ENCODE measurements around the gene SSPN.
A peak's percentile ranks its signal among the peaks of the same experiment; 100 is the strongest.
"Not testable (repeated sequence)": the region's sequence is repeated elsewhere in the genome, so short reads cannot be mapped to it uniquely, and the experiment has no call there.

The SSPN gene

DNA sequence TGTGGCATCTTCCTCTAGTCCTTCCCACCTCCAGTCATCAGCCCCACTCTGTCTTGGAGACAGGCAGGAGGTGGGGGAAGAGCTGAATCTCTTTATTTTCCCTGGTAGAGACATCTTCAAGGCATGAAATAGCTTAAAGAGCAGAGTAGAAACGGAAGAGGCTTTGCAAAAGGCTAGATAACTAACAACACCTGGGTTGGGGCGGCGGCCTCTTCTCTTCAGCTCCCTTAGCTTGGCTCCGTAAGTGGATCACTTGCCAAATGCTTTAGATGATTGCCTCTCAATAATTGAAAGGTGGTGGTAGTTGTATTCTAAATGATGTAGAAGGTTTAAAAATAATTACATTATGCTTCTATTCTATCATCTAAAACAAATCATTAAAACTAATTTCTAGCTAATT is 36.1 kb downstream of the SSPN start:
- DNase-seq = no peak

DNA sequence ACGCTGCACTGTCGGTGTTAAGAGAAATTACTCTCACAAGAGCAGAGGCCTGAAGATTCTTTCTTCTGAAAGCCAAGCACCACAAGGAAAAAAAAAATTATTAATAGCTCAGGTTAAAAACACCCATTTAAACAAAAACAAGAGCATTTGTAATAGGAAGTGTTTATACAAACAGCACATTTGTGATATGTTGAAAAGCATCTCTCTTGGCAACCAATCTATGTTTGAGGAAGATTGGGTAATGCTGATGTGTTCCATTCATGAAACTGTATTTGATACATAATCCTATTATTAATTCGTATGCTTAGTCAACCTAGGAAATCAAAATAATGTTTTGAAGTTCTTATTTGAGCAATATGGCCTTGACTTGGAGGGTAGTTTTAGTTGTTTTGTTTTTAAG is 36.5 kb downstream of the SSPN start:
- no peak for DNase-seq

DNA sequence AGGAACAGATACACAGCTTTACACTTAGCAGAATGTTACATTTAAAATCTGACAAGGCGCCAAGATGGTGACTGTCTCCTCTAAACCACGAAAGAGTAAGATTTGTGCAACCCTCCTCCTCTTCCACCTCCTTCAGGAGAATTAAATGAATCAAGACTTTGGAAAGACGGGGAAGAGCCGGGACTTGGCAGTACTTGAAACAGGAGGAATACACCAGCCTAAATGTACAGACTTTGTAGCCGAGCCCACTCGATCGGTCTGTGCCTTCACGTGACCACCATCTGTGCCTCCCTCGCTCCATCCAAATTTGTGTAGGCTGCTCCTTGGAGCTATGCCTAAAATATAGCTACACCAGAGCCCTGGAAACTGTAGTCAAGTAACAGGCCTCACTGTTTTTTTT is 38.3 kb downstream of the SSPN start:
- DNase-seq = no peak

DNA sequence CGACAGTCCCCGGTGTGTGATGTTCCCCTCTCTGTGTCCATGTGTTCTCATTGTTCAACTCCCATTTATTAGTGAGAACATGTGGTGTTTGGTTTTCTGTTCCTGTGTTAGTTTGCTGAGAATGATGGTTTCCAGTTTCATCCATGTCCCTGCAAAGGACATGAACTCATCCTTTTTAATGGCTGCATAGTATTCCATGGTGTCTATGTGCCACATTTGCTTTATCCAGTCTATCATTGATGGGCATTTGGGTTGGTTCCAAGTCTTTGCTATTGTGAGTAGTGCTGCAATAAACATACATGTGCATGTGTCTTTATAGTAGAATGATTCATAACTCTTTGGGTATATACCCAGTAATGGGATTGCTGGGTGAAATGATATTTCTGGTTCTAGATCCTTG is 40.1 kb downstream of the SSPN start:
- not testable (repeated sequence) for DNase-seq

DNA sequence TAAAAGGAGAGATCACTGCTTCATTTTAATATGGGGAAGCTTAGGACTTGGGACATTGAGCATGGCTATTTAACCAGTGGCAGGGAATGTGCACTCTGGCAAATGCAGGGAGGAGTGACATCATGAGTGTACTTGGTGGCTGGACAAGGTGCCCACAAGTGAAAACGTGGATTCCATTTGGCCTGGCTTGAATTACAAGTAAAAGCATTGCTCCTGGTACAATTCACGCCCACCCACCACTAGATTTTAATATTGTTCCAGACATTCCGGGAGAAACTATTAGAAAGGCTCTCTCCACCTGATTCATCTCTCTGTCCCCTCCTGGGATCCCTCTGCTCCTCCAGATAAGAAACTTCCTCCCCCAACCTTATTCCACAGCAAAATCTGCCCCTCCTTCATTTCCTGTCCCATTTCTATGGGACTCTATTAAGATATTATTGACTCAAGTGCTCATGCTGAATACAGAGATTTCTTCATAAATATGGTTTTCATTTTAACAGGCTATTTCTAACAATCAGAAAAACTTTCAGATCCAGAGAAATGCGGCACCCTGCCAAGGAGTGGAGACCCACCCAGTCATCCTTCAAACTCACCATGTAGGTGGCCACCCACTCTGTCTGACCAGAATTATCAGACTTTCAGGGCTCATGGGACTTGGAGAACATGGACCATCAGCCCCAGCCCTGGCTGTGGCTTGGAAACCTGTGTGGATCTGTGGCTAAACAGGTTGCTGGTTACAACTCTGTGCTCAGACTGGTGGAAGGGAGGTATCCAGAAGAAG is 43.2 kb downstream of the SSPN start:
- DNase-seq = no peak

DNA sequence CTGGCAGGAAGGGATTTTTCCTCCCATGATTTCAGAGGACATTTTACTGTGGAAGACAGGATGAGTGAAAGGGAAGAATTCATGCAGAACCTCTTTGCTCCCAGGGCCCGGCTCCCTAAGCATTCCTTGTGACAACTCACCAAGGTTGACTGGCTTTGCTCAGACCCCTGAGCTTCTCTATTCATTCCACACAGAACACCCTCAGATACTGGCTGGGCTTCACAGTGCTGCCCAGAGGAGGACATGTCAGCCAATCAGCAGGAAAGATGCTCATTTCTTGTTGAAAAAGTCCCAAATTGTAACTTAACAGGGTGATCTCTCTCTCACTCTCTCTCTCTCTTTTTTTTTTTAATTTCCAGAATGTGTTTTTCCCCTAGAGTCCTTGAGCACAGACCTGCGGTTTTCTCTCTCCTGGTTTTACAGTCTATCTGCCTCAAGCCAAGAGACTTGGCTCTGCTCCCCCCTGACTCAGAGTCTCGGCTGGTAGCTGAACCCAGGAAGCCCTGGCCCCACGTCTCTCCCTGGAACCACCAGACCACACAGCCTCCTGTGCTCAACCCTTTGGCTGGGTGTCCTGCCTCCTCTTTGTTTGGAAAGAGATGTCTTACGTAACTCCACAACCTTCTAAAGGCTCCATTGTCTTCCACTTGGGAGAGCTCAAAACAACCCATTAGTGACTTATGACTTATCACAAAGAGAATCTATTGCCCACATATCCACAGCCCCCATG is 43.9 kb downstream of the SSPN start:
- no peak for DNase-seq

DNA sequence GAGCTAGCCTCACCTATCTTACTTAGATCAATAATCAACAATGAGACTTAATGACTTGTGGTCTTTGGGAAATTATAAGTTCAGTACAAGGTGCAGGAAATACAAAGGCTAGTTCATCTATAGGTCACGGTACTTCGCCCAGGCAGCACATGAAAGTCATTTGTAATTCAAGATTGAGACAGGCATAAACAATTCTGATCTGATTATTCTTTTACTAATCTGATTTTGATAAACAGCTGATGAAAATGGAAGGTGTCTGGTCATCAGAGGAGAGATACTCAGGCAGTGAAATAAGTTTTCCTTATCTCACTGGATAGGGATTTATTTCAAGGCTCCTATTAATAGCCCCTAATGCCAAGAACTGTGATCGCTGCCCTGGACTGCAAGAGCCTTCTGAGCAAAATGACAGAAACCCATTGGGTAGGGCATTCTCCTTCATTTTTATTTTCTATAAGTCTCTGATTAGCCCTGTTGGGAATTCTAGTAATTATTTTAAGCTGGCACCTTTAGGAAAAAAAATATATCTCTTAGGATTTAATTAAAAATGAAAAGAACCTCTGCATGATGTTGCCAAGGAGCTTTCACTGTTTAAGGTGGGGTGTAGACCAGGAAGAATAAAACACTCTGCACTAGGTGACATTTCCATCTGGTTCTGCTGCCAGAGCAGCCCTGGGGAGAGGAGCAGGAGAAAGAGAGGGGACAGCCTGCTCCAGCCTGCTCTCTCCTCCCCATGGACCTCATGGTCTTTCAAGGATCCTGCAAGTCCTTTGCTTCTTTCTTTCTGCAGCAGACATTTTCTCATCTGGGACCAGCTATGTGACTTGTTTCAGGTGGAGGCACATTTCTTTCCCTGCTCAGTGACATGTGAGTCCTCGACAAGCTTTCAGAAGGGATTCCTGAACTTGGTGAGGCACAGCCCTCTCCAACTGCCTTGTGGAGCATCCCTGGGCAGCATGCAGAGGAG is 44.8 kb downstream of the SSPN start:
- no peak for DNase-seq

DNA sequence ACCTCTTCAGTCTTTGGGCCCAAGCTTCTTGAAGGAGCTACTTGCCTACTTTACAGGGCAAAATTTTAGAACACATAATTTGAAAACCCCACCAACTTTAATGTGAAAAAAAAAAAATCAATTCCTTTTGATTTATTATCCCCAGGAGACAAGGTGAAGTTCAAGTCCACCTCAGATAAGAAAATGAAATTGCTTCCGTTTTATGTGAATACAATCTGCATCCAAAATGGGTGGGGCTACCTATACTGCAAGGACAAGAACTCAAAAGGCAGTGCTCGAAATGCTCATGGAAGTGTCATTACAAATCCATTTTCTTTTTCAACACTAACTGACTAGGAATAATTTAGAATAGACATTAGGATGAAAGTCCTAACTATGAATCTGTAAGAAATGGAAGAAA is 45.7 kb downstream of the SSPN start:
- no peak for DNase-seq

DNA sequence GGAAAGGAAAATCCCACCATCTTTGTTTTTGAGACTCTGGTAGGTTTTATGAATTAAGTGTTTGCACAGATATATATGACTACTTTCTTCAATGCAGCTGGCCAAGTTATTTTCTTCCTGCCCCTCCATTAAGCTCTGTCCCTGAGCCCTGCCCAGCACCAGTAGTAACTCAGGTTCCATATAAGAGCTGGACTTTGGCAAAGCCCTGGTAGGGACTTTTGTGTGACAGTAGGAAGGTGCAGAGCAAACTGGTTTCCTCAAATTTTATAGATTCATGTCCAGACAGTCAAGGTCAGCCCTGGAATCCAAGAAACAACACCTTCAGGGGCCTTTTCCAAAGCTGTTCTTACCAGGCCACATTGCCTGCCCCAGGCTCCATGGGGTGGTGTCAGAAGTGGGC is 47.3 kb downstream of the SSPN start:
- DNase-seq = no peak

DNA sequence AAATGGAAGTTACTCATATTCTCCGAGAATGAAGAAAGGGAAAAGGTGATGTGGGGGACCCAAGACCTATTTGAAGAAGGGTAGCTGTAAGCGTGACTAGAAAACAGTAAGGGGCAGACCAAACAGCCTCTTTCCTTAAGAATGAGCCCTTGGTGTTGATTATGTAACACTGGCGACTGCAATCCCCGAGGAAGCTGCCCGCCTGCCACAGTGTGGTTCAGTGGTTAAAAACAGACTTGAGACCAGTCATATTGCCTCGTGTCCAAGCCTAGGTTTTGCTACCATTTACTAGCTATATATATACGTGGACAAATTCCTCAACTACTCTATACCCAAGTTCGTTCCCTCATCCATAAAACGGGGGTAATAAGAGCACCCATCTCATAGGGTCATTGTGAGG is 49.1 kb downstream of the SSPN start:
- no peak for DNase-seq

DNA sequence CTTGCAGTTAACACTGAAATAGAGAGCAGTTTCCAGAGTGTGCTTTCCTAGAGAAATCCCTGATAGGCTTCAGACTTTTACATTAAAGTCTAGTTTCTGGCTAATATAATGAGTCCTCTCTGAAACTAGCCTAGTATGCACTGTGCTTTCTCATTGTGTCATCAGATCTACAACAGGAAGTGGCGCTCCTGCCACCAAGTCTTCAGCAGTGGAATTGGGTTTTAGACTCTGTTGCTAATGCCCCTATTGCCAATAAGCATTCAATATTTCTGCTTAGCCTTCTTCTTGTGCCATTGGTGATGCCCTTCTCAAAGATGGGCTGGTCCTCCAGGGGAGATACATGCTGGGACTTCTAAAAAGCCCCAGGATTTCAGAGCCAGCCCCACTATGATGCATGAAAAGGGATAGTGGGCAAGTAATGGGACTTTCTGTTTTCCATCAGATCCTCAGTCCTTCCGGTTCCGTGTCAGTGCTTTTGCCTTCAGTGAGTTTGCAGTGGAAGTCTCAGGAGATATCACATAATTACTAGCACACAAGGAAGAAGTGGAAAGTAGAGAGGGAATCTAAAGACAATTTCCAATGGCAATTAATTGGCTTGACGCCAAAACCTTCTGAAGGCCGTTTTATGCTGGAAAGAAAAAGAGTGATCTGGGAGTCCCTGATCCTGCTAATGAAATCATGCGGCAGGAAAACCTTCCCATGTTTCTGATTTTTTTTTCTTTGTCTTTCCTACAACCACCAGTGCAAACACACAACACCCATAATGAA is 50.0 kb downstream of the SSPN start:
- no peak for DNase-seq

DNA sequence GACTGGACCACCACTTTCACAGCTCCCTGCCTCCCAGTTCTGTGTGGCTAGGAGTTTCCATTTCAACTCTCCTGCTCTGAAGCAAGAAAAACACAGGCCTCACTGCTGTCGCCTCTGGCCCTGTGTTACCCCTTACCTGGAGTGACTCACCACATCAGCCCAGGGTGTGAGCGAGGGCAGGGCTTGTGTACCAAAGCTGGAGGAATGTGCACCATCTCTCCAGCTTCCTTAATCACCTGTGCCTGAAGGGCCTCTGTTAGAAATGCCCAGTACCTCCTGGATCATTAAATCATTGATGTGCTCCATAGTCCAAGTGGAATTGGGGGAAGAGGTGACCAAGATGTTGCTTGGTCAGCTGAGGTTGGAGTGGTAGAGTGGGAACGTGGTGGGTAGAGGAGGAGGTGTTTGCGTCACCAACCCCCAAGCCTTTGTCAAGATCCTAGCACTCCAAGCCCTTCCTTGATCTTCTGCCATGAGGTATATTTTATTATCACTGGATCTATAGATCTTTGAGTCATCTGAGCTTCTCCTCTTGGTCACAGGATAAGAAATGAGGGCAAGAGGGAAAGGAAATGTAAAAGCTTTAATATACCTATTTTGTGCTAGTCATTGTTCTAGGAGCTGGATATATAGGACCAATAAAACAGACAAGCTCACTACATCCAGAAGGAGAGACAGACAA is 51.3 kb downstream of the SSPN start:
- DNase-seq = no peak

DNA sequence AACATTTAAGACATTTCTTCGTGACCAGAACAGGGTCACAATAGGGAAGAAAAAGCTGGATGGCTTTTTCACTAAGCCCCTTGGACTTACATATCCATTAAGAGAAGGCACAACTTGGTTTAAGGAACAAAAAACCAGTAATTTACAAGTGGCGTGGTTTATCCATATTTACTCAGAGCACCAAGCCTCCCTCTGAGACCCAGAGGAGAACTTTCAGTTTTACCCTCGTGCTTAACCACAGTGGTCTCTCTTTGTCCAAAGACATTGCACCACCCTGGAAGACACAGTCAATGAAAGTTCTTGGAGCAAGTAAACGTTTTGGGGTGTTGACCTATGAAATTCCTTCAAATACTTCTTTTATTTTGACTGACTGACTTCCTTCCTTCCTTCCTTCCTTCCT is 52.5 kb downstream of the SSPN start:
- DNase-seq = no peak

DNA sequence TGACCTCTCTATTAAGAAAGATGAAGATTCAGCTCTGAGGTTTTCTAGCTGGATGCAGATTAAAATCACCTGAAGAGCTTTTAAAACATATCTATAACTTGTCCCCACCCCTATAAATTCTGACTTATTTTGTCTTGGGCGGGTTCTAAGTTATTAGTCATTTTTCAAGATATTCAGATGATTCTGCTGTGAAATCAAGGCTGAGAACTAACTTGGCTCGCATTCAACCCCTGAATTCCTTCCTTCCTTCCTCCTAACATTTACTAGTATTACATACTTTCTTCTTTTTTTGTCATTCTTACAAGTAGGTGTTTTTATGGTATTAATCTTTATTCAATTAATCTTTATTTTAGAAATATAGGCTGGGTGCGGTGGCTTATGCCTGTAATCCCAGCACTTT is 55.4 kb downstream of the SSPN start:
- DNase-seq = no peak

DNA sequence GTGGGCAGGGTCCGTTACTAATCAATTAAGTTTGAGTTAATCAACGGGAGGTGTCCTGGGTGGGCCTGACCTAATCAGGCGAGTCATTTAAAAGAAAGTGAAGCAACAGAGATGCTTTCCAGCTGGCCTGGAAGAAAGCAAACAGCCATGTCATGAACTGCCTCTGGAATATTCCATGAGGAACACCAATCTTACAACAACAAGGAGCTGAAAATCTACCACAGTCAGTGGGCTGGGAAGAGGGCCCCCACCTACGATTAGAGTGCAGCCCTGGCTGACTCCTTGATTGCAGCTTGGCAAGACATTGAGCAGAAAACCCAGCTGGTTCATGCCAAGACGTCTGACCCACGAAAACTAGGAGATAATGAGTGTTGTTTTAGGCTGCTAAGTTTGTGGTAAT is 56.2 kb downstream of the SSPN start:
- no peak for DNase-seq

DNA sequence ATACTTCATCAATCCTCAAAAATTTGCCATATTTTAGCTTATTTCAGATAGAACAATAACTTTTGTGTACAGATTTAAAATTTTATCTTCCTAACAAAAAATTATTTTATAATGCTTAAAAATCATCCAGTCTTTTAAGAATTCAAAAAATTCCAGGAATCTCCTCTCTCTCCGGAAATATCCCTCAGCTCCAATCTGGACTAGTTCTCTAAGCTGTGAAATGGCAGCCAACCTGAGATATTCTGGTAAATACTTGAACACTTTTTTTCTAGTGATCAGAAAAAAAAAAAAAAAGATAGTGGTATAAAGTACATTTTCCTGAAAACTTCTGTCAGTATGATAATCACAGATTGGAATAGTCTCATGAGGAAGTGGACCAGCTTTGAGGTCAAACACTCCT is 57.6 kb downstream of the SSPN start:
- DNase-seq = no peak

DNA sequence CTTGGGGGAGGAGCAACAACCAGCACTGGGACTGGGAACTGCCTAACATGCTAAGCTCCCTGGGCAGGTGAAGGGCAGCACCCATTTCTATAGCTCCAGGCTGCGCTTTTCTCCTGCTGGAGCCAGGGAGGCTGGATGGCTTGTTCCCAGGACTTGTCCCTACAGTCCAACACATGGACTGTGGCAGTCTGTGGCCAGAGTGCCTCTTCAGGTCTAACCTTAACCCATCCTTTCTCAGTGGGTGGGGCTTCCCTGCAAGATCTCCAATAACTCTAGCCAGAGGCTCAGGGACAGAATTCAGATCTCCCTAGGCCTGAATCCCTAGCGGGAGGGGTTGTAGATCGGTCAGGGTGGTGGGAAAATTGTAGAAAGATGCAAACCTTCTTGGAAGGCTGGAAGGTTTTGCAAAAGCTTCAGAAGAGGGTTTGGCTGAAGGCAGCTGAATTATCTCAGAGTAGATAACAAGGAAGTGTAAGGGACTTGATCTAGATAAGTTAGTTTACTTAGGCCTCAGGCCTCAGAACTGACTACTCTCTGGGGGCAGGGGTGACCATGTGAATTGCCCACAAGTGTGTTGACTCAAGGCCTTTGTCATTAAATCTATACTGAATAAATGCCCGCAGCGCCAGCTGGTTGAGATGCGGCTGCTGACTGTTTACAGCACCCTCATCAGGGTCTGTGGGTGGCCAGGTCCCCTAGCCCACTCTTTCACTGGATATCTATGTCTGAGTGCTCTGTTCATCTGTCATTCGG is 60.7 kb downstream of the SSPN start:
- no peak for DNase-seq

DNA sequence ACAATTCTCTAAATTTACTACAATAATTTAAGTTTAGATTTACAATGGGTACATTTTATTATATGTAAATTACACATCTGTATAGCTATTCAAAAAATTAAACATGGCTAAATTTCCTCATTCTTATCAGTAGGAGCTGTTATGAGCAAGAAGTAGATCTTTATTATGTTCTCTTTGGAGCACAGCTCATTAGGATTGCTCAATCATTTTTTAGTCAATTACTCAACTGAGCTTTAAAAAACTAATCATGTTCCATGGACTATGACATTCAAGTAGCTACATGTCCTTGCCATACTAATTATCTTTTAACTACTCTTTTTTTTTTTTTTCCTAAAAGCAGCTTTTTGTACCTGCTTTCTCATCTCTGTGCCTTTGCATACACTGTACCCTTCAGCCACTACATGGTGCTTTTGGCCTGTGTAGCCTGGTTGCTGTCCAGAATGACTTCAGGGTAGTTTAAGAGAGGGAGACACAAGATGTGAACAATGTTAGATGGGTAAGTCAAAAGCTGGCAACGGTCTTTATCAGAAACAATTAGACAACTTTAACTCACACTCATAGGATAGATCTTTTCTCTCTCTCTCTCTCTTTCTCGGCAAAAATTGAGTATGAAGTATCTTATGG is 69.0 kb downstream of the SSPN start:
- peak in 1 of 2 experiments; percentile 46 for DNase-seq

DNA sequence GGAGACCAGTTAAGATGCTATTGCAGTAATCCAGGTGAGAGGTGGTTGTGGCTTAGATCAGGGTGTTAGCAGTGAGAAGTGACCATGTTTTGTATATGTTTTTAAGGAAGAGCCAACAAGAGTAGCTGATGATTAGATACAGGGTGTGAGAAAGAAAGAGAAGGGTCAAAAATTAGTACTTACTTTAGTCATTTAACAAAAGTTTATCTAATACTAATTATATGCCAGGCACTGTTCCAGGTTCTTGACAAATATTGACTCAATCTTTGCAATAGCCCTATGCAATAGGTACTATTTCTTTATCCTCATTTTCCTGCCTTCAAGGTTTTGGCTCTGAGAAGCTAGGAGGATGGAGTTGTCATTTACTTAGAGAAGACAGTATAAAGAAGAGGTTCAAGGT is 70.2 kb downstream of the SSPN start:
- DNase-seq = no peak

DNA sequence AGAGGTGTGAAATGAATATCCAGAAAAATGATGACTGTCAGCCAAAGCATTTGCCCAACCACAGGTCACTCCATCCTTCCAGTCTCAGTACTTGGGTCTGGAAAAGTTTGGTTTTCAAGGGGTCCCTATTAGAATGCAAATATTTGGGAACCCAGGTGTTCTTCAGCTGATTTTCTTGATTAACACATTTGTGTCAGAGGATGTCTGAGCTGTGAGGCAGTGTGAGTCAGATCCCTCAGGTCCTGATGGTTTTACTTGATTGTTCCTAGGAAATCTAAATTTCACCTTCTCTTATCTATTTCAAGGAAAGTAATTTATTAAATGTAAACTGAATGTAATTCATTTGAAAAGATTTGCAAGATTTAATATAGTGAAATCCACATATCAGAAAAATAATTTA is 71.5 kb downstream of the SSPN start:
- DNase-seq = no peak

Measured in AML-193 (cell line).